GM12878 (cell line): Measurements from ENCODE around the gene MAGI1.

Source experiments
- BACH1 ChIP-seq: fragments of 450-650 bp; IDR thresholded peaks from 2 replicates; pipeline ENCODE4 v1.6.1; 2017; ENCODE audit warnings: mild to moderate bottlenecking, borderline replicate concordance
- MYC ChIP-seq: IDR thresholded peaks from 2 replicates; pipeline ENCODE4 v1.6.1; 2011; ENCODE audit warnings: mild to moderate bottlenecking, low read length, moderate library complexity, inconsistent platforms; ENCODE audit not compliant: insufficient read depth, insufficient replicate concordance, insufficient read length, severe bottlenecking
- POLR2A ChIP-seq: IDR thresholded peaks from 2 replicates; pipeline ENCODE4 v1.6.1; 2011; ENCODE audit warnings: low read depth, mild to moderate bottlenecking, low read length
- POLR2AphosphoS2 ChIP-seq: IDR thresholded peaks from 2 replicates; pipeline ENCODE4 v1.6.1; 2011; ENCODE audit warnings: low read depth, mild to moderate bottlenecking, low read length, improper control_type of control experiment, moderate library complexity
- TF ChIP-seq, protein P1 (sequence below): IDR thresholded peaks from 2 replicates; pipeline ENCODE4 v1.6.1; 2011; ENCODE audit warnings: borderline replicate concordance, low read depth, mild to moderate bottlenecking, moderate library complexity, low read length; ENCODE audit not compliant: insufficient read depth, poor library complexity, severe bottlenecking

DNA sequence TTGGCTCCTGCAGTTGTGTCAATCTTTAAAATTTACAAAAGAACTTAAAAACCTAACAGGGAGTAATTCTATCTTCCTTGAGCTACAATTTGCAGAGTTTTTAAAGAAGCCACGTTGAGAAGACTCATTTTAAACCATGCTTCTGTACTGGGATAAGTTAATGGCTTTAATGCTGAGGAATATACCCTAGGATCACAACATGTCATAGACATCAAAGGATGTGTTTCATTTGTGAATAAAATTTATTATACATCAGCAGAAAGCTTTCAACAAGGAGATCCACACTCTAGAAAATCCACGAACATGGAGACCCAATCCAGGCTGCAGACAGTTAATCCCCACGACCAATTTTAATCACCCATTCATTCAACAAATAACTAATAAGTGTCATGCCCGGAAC lies 297.2 kb downstream of the MAGI1 start:
- TF ChIP-seq POLR2AphosphoS2 (no peak), POLR2A (no peak), MYC (no peak), BACH1 (no peak)
- TF ChIP-seq, protein P1, sequence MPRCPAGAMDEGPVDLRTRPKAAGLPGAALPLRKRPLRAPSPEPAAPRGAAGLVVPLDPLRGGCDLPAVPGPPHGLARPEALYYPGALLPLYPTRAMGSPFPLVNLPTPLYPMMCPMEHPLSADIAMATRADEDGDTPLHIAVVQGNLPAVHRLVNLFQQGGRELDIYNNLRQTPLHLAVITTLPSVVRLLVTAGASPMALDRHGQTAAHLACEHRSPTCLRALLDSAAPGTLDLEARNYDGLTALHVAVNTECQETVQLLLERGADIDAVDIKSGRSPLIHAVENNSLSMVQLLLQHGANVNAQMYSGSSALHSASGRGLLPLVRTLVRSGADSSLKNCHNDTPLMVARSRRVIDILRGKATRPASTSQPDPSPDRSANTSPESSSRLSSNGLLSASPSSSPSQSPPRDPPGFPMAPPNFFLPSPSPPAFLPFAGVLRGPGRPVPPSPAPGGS, result no peak
